Activated naive CD4-positive, alpha-beta T cell treated with anti-CD3 and anti-CD28 coated beads, Interleukin-2, amount 50 U/mL, for 24 hours (primary cell): Measurements from ENCODE around the gene DNAH2.

ENCODE experiments used
- H3K27ac Mint-ChIP-seq: one replicate; pipeline ENCODE4 v1.8.0; 2021; ENCODE audit warnings: mild to moderate bottlenecking, mixed read lengths
- H3K27me3 Mint-ChIP-seq: one replicate; pipeline ENCODE4 v1.8.0; 2021; ENCODE audit warnings: mixed read lengths
- H3K36me3 Mint-ChIP-seq: one replicate; pipeline ENCODE4 v1.8.0; 2021; ENCODE audit warnings: mixed read lengths
- H3K4me1 Mint-ChIP-seq: one replicate; pipeline ENCODE4 v1.8.0; 2021; ENCODE audit warnings: mixed read lengths
- H3K4me3 Mint-ChIP-seq: one replicate; pipeline ENCODE4 v1.8.0; 2021; ENCODE audit warnings: mild to moderate bottlenecking, mixed read lengths
- H3K9me3 Mint-ChIP-seq: one replicate; pipeline ENCODE4 v1.8.0; 2021; ENCODE audit warnings: mixed read lengths

Gene DNAH2

DNA sequence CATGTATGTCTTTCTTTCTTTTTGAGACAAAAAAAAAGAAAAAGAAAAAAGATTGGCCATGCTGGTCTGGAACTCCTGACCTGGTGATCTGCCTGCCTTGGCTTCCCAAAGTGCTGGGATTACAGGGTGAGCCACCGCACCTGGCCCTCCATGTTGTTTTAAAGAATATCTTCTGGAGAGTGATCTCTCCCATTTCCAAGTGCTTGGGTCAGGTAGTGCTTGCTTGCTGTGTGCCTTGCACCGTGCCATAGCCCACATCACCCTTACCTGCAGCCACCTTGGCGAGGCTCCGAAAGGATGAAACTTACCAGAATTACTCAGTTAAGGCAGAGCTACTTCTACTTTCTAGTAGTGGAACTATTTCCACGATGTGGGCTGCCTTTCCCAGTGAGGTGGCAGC is 97.4 kb downstream of the DNAH2 start:
- H3K4me1 Mint-ChIP-seq = peaks cover 7% of the 10 kb centered on the region
- no peaks in the 10 kb centered on the region for H3K9me3 Mint-ChIP-seq
- no peak overlapping the region for H3K27ac Mint-ChIP-seq
- H3K36me3 Mint-ChIP-seq = no peaks in the 10 kb centered on the region
- H3K4me3 Mint-ChIP-seq = no peak overlapping the region
- H3K27me3 Mint-ChIP-seq = no peaks in the 10 kb centered on the region

DNA sequence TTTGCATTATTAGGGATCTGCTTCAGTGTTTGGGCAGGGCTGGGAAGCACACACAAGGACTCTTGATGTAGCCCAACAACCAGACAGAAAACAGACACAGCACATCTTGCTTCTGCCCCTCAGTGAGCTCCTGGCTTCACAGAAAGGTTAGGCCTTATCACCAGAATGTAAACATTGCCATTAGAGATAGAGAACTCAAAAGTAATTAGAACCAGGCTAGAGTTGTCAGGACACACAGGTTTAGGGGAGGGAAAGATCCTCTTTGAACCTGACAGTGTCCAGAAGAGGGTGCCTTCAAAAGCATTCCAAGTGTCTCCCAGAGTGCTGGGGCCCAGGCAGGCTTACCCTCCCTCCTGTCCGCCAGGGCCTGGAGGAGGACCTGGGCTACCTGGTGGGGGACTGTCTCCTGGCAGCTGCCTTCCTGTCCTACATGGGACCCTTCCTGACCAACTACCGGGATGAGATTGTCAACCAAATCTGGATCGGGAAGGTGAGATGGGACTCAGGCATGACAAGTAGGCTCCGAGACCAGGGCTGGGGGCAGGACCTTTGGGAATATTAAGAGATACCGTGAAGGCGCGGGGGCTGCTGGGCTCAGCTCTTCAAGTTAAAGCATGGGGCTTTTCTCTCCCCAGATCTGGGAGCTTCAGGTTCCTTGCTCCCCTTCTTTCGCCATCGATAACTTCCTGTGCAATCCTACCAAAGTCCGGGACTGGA is 99.5 kb downstream of the DNAH2 start:
- no peaks in the 10 kb centered on the region for H3K4me1 Mint-ChIP-seq
- no peaks in the 10 kb centered on the region for H3K9me3 Mint-ChIP-seq
- H3K36me3 Mint-ChIP-seq = no peaks in the 10 kb centered on the region
- no peak overlapping the region for H3K4me3 Mint-ChIP-seq
- no peak overlapping the region for H3K27ac Mint-ChIP-seq
- no peaks in the 10 kb centered on the region for H3K27me3 Mint-ChIP-seq

DNA sequence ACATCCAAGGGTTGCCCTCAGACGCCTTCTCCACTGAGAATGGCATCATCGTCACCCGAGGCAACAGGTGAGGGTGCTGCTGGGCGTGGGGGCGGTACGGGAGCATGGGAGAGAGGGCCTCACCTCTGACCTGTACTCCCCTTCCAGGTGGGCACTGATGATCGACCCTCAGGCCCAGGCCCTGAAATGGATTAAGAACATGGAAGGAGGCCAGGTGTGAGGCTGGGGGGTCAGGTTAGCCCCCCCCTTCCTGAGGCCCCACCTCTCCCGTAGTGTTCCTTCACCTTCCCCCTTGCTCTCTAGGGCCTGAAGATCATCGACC is 100.1 kb downstream of the DNAH2 start:
- no peak overlapping the region for H3K27ac Mint-ChIP-seq
- no peak overlapping the region for H3K4me3 Mint-ChIP-seq
- H3K9me3 Mint-ChIP-seq = no peaks in the 10 kb centered on the region
- H3K36me3 Mint-ChIP-seq = no peaks in the 10 kb centered on the region
- peaks cover 2% of the 10 kb centered on the region for H3K4me1 Mint-ChIP-seq
- H3K27me3 Mint-ChIP-seq = no peaks in the 10 kb centered on the region

DNA sequence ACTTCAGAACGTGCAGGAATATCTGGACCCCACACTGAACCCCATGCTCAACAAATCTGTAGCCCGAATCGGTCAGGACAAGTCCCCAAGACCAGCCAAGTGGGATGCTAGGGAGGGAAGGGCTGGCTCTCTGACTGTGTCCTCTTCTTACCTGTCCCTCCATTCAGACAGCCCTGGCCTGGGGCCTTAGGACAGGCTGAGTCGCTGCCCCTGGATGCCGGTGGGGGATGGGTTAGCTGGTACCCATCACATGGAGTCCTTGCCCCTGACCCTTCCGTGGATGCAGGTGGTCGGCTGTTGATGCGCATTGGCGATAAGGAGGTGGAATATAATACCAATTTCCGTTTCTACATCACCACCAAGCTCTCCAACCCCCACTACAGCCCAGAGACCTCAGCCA is 100.5 kb downstream of the DNAH2 start:
- Mint-ChIP-seq H3K4me3 (no peak overlapping the region), H3K36me3 (no peaks in the 10 kb centered on the region), H3K9me3 (no peaks in the 10 kb centered on the region), H3K27ac (no peak overlapping the region), H3K27me3 (no peaks in the 10 kb centered on the region), H3K4me1 (peaks cover 3% of the 10 kb centered on the region)

DNA sequence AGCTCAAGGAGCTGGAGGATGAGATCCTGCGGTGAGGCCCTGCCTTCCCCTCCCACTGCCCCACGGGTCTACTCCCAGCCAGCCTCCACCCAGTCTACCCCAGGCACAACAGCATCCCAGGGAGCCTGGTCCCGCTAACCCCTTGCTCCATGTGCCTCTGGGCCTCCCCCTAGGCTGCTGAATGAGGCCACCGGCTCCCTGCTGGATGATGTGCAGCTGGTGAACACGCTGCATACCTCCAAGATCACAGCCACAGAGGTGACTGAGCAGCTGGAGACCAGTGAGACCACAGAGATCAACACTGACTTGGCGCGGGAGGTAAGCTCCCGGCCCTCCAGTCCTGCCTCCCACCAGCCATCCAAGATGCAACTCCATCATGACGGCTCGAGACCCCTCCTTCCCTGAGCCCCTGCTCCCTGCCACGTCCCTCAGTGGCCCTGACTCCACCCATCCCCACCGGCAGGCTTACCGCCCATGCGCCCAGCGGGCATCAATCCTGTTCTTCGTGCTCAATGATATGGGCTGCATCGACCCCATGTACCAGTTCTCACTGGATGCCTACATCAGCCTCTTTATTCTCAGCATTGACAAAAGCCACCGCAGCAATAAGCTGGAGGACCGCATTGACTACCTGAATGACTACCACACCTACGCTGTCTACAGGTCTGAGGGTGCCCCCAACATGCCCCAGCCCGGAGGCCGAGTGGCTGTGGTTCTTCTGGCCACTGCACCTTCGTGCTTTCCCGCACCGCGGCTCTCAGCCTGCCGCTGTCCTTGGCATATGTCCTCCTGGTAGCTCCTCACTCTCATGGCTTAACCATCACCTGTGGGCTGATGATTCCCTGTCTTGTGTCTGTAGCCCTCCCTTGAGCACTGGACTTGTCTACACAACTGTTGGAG is 101.5 kb downstream of the DNAH2 start:
- Mint-ChIP-seq H3K27ac (no peak overlapping the region), H3K36me3 (no peaks in the 10 kb centered on the region), H3K9me3 (no peaks in the 10 kb centered on the region), H3K4me3 (no peak overlapping the region), H3K4me1 (peaks cover 7% of the 10 kb centered on the region), H3K27me3 (no peaks in the 10 kb centered on the region)

DNA sequence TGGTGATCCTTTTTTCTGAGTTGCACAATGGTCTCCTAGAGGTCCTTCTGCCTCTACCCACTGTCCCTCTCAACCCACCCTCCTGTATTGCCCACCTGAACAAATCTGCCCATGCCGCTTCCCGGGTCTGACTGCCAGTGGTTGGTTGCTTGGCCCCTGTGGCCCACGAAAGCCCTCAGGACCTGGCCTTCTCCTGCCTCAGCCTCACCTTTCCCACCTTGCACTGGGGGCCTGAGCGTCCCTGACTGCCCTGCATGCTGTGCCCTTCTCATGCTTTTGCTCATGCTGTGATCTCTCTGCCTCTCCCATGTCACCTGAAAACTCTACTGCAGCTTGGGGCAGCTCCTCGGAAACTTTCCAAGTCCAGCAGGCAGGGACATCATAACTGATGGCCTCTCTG is 102.7 kb downstream of the DNAH2 start:
- Mint-ChIP-seq H3K36me3 (no peaks in the 10 kb centered on the region), H3K4me3 (no peak overlapping the region), H3K9me3 (no peaks in the 10 kb centered on the region), H3K4me1 (peaks cover 11% of the 10 kb centered on the region), H3K27ac (no peak overlapping the region), H3K27me3 (no peaks in the 10 kb centered on the region)

DNA sequence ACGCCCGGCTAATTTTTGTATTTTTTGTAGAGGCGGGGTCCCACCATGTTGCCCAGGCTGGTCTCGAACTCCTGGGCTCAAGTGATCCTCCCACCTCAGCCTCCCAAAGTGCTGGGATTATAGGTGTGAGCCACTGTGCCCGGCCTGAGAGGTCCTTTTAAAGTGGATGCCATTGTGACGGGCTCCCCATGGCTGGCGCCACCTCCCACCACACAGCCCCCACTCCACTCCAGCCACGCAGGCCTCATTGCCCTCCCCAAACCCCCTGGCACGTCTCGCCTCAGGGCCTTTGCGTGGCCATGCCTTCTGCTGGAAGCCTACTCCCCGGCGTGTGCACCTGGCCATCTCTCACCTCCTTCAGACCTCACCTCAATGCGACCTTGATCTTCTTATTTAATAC is 104.6 kb downstream of the DNAH2 start:
- H3K27ac Mint-ChIP-seq = no peak overlapping the region
- H3K27me3 Mint-ChIP-seq = no peaks in the 10 kb centered on the region
- no peak overlapping the region for H3K4me3 Mint-ChIP-seq
- no peaks in the 10 kb centered on the region for H3K36me3 Mint-ChIP-seq
- peaks cover 14% of the 10 kb centered on the region for H3K4me1 Mint-ChIP-seq
- no peaks in the 10 kb centered on the region for H3K9me3 Mint-ChIP-seq

DNA sequence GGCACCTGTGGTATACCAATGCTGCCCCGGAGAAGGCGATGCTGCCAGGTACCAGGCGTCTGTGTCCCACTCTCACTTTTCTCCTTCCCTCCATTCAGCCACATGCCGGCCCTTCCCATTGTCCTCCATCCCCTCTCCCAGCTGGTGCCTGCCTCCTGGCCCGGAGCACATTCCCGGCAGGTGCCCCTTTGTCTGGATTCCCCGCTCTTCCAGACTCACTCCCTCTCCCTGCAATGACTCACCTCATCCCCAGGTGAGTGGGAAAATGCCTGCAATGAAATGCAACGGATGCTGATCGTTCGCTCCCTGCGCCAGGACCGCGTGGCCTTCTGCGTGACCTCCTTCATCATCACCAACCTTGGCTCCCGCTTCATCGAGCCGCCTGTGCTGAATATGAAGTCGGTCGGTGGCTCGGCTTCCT is 106.0 kb downstream of the DNAH2 start:
- peak overlapping the region; percentile 14 for H3K27ac Mint-ChIP-seq

DNA sequence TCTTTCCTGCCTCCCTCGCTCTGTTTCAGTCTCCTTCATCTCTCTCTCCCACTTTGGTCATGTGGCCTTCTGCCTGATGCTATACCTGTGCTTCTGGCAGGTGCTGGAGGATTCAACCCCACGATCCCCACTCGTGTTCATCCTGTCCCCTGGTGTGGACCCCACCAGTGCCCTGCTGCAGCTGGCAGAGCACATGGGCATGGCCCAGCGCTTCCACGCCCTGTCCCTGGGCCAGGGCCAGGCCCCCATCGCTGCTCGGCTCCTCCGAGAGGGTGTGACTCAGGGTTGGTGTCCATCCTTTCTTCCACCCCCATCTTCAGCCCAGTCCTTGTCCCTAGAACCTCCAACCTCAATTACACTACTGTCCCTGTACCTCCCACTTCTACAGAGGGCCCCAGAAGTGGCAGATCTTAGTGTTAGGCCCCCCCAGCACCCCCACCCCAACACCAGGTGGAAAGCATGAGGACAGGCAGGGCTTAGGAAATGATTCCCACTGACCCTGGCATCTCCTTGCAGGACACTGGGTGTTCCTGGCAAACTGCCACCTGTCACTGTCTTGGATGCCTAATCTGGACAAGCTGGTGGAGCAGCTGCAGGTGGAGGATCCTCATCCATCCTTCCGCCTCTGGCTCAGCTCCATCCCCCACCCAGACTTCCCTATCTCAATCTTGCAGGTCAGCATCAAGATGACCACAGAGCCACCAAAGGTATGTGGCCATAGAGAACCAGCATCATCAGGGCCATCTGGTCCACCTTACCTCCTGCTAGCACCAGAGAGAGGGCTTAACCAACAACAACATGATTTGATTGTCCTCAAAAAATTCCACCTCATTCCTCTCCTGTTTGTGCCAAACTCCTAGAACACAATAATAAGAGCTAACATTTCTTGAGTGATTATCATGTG is 106.7 kb downstream of the DNAH2 start:
- Mint-ChIP-seq H3K4me1 (peaks cover 14% of the 10 kb centered on the region), H3K27me3 (no peaks in the 10 kb centered on the region), H3K9me3 (no peaks in the 10 kb centered on the region), H3K27ac (no peak overlapping the region), H3K4me3 (no peak overlapping the region), H3K36me3 (no peaks in the 10 kb centered on the region)

More for the DNA sequence above, 106.0 kb downstream of the DNAH2 start:
- Mint-ChIP-seq H3K36me3 (no peaks in the 10 kb centered on the region), H3K27me3 (no peaks in the 10 kb centered on the region), H3K9me3 (no peaks in the 10 kb centered on the region), H3K4me3 (no peak overlapping the region), H3K4me1 (peaks cover 14% of the 10 kb centered on the region)

DNA sequence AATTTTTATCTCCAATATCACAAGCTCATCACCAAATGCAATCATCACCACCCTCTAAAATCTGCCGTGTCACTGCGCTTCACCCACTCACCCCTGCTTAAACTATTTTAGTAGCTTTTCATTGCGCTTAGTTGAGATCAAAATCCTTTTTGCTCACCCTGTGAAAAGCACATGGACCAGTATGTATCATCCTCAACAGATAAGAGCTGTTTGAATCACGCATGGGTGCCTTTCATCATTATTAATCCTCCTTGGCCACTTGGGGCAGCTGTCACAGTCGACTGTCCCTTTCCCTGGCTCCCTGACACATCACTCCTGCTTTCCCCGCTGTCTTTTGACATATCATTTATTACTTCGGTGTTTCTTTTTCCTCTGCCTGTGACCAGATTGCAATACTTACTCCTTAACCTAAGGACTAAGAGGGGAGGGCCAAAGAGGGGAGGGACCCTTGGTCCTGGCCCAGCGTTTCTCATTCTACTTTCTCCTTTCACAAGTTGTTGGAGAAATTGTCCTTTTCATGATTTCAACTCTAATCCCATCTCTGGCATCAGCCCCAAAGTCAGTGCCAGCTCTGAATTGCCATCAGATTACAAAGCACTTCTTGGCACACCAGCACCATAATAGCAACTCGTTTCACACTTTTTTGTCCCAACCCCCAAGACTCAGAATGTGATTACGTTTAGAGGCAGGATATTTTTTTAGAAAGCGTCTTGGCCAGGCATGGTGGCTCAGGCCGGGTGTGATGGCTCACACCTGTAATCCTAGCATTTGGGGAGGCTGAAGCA is 107.9 kb downstream of the DNAH2 start:
- no peaks in the 10 kb centered on the region for H3K27me3 Mint-ChIP-seq
- no peaks in the 10 kb centered on the region for H3K36me3 Mint-ChIP-seq
- peak overlapping the region; percentile 6 for H3K27ac Mint-ChIP-seq
- H3K4me1 Mint-ChIP-seq = peaks cover 14% of the 10 kb centered on the region
- H3K4me3 Mint-ChIP-seq = no peak overlapping the region
- no peaks in the 10 kb centered on the region for H3K9me3 Mint-ChIP-seq

DNA sequence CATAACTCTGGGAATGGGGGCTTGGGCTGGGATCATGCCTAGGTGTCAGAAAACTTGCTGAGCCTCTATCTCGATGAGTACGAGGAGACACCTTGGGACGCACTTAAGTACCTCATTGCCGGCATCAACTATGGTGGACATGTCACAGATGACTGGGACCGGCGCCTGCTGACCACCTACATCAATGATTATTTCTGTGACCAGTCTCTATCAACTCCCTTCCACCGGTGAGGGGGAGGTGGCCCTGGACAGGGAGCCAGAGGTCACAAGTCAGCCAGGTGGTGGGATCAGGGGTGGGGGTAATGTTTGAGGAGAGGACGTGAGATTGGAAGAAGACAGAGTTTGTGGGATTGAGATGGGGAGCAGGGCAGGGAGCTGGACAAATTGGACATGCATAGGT is 113.1 kb downstream of the DNAH2 start:
- H3K4me3 Mint-ChIP-seq = no peak overlapping the region
- peak overlapping the region; percentile 23 for H3K27ac Mint-ChIP-seq
- no peaks in the 10 kb centered on the region for H3K27me3 Mint-ChIP-seq
- peaks cover 7% of the 10 kb centered on the region for H3K4me1 Mint-ChIP-seq
- no peaks in the 10 kb centered on the region for H3K9me3 Mint-ChIP-seq
- no peaks in the 10 kb centered on the region for H3K36me3 Mint-ChIP-seq

DNA sequence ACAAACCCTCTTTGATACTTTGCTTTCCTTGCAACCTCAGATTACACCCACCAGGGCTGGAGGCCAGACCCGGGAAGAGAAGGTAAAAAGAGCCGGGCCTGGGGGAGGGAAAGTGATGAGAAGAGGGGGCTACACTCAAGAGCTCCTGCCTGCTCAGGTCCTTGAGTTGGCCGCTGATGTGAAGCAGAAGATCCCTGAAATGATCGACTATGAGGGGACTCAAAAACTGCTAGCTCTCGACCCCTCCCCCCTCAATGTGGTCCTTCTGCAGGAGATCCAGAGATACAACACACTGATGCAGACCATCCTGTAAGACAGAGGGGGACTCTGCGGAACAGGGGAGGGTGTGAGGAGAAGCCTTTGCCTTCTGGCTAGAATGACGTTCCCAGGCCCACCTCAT is 113.7 kb downstream of the DNAH2 start:
- Mint-ChIP-seq H3K4me1 (peaks cover 9% of the 10 kb centered on the region), H3K27me3 (no peaks in the 10 kb centered on the region), H3K36me3 (no peaks in the 10 kb centered on the region), H3K9me3 (no peaks in the 10 kb centered on the region), H3K27ac (no peak overlapping the region), H3K4me3 (no peak overlapping the region)

DNA sequence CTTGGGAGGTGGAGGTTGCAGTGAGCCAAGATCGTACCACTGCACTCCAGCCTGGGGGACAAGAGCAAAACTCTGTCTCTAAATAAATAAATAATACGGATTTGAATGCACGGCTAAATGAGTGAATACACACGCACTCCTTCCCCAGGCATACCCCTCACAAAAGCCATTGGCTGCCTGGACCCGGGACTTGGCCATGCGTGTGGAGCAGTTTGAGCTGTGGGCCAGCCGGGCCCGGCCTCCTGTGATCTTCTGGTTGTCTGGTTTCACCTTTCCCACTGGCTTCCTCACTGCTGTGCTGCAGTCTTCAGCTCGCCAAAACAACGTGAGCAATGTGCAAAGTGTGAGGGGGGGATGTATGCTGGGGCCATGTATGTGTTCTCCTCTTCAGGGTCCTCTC is 114.9 kb downstream of the DNAH2 start:
- H3K27me3 Mint-ChIP-seq = no peaks in the 10 kb centered on the region

DNA sequence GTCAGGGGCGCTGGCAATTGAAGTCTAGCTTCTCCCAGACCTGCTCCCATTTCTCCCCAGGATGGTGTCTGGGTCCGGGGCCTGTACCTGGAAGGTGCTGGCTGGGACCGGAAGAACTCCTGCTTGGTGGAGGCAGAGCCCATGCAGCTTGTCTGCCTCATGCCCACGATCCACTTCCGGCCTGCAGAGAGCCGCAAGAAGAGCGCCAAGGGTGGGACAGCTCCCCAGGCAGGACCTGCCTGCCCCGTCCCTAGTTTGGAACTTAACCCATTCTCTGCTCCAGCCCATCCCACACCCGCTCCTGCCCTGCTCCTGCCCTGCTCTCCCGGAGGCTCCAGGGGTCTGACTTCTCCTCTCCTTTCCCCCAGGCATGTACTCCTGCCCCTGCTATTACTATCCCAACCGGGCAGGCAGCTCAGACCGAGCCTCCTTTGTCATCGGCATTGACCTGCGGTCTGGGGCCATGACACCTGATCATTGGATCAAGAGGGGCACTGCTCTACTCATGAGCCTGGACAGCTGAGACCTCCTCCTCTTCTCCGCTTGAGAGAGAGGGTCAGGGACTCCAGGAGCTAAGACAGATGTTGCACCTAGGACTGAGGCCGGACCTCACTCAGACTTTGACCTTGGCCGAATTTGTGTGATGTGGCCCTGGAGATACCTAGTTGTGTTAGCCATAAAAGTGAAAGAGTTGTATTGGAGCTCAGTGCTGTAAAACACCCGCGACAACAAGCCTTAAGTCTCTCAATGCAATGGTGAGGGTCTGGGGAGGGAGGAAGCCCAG is 115.7 kb downstream of the DNAH2 start:
- Mint-ChIP-seq H3K9me3 (no peaks in the 10 kb centered on the region), H3K4me3 (peak overlapping the region; percentile 90), H3K36me3 (no peaks in the 10 kb centered on the region), H3K4me1 (peaks cover 26% of the 10 kb centered on the region), H3K27ac (peak overlapping the region; percentile 84), H3K27me3 (no peaks in the 10 kb centered on the region)

More for the DNA sequence above, 114.9 kb downstream of the DNAH2 start:
- no peaks in the 10 kb centered on the region for H3K9me3 Mint-ChIP-seq
- no peak overlapping the region for H3K27ac Mint-ChIP-seq
- H3K4me3 Mint-ChIP-seq = no peak overlapping the region
- no peaks in the 10 kb centered on the region for H3K36me3 Mint-ChIP-seq
- peaks cover 21% of the 10 kb centered on the region for H3K4me1 Mint-ChIP-seq
